Activated CD4-positive, CD25-positive, alpha-beta regulatory T cell treated with anti-CD3 and anti-CD28 coated beads, Interleukin-2, amount 50 U/mL, for 16 hours (primary cell): ENCODE data around the gene TRAF6.
A peak's percentile ranks its signal among the peaks of the same experiment; 100 is the strongest.
"Not testable (repeated sequence)": the region's sequence is repeated elsewhere in the genome, so short reads cannot be mapped to it uniquely, and the experiment has no call there.

Experiments used
- DNase-seq: peaks from one replicate; pipeline ENCODE4 v3.0.0-alpha.2; 2020; ENCODE audit warnings: low read depth, low spot score

The TRAF6 gene

GRCh38 chr11:36509694-36510593, at the start of gene TRAF6:
Gene TRAF6 (minus strand): TSS chr11:36510272. CDS start chr11:36501515, 8,757 bp downstream.
- DNase-seq, result peak; percentile 75

GRCh38 chr11:36558571-36559413, 48.7 kb upstream of the TRAF6 start:
- DNase-seq, result no peak

DNA sequence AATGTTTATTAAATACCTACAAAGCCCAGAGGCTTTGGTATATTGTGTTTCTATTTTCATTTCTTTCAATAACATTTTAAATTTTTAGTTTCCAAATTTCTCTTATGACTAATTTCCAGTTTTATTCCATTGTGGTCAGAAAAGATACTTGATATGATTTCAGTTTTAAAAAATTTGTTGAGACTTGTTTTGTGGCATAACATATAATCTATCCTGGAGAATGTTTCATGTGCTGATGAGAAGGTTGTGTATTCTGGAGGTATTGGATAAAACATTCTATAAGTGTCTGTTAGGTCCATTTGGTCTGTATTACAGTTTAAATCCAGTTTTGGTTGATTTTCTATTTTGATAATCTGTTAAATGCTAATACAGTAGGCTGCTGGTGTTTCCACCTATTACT, 47.9 kb upstream of the TRAF6 start:
- DNase-seq, result no peak

DNA sequence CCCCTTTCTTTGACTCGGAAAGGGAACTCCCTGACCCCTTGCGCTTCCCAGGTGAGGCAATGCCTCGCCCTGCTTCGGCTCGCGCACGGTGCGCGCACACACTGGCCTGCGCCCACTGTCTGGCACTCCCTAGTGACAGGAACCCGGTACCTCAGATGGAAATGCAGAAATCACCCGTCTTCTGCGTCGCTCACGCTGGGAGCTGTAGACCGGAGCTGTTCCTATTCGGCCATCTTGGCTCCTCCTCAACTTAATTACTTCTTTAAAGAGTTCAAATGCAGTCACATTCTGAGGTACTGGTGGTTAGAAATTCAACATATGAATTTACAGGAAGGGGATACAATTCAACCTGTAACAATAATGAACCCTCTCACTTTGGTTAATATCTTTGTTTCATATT, 47.3 kb upstream of the TRAF6 start:
- not testable (repeated sequence) for DNase-seq

GRCh38 chr11:36550385-36551115, 40.5 kb upstream of the TRAF6 start:
- no peak for DNase-seq

DNA sequence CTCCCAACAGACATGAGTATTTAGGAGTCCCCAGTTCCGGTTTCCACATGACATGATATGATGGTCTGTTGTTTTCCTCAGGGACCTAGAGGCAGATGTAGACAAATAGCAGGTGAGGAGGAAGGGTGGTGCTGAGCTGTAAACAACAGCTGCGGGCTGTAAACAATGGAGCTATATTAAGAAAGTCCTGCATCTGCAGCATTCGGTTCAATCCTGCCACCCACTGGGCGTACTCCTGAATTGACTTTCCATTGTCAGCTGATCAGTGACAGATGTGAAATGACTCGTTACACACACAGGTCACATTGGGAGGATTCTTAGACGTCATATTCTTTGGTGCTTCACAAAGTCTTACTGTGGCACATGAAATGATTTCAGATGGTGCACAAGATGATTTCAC, 30.9 kb upstream of the TRAF6 start:
- DNase-seq, result no peak

- no peak for DNase-seq
Observed at GRCh38 chr11:36534276-36534840, 24.3 kb upstream of the TRAF6 start.

GRCh38 chr11:36532941-36533601, 23.0 kb upstream of the TRAF6 start:
- no peak for DNase-seq

- DNase-seq, result no peak
Observed at GRCh38 chr11:36530840-36531239, 20.8 kb upstream of the TRAF6 start.

- DNase-seq, result no peak
Observed at GRCh38 chr11:36513965-36514364, 3.9 kb upstream of the TRAF6 start.

- no peak for DNase-seq
Observed at GRCh38 chr11:36512016-36512415, 1.9 kb upstream of the TRAF6 start.

DNA sequence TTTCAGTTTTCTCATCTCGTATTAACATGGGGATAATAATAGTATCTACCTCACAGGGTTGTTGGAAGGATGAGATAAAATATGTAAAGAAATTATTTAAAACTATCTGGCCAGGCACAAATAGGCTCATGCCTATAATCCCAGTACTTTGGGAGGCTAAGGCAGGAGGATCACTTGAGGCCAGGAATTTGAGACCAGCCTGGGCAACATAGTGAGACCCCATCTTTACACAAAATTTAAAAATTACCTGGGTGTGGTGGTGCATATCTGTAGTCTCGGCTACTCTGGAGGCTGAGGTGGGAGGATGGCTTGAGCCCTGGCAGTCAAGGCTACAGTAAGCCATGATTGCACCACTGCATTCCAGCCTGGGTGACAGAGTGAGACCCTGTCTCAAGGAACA, 990 bp upstream of the TRAF6 start:
- DNase-seq, result not testable (repeated sequence)

- DNase-seq, result no peak
Observed at GRCh38 chr11:36510594-36510942, 496 bp upstream of the TRAF6 start.

DNA sequence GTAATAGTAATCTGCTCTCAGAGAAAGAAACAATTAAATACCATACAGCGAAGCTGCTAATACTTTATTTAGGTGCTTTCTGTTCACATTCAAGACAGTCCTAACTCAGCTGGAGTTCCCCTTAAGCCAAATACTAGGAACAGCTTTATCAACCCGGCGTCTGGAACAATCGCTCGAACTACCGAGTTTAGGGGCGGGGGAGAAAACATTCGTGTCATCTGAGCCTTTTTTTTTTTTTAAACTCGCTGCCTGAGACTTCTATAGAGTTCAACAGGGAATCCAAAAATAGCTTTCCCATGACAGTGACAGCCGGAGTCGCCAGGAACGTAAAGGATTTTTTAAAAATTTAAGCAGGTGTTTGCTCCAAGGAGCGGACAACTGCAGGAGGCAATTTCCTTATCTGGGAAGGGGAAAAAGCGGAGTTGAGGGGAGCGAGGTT, 852 bp downstream of the TRAF6 start:
- peak; percentile 10 for DNase-seq

GRCh38 chr11:36508743-36509142, 1.3 kb downstream of the TRAF6 start:
- no peak for DNase-seq

DNA sequence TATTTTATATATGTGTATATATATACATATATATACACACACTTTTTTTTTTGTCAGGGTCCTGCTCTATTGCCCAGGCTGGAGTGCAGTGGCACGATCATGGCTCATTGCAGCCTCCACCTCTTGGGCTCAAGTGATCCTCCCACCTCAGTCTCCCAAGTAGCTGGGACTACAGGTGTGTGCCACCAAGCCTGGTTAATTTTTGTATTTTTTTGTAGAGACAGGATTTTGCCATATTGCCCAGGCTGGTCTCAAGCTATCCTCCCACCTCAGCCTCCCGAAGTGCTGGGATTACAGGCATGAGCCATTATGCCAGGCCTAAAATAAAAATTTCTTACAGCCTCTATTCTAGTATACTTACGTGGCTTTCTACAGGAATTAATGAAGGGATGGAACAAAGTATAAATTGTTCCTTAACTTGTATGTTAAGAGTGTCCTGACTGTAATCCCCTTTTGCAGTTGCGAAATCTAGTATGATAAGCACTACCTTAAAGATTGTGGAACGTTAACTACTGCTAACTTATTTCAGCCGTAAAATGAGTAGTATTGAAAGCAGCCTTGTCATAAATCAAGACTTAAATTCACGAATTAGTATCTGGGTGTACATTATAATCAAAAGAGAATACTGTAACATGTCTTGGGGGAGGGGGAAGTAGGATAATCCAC, 2.1 kb downstream of the TRAF6 start:
- no peak for DNase-seq

DNA sequence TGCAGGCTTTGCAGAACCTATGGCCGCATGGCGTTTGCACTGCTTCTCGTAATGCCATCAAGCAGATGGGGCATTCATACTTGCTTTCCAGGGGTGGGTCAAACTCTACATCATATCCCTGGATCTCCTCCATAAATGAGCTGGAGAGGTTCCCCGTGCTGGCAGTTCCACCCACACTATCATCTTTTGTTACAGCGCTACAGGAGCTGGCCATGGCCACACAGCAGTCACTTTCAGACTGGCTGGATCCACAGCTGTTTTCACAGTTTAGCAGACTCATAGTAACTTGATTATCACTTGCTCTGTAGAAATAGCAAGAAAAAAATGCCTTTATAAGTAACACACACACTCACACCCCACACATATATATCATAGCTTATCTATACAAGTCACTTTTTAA, 8.8 kb downstream of the TRAF6 start:
- DNase-seq, result no peak

GRCh38 chr11:36500315-36500721, 9.8 kb downstream of the TRAF6 start:
- no peak for DNase-seq

GRCh38 chr11:36499315-36499714, 10.8 kb downstream of the TRAF6 start:
- no peak for DNase-seq

GRCh38 chr11:36498721-36499120, 11.4 kb downstream of the TRAF6 start:
- DNase-seq, result no peak

GRCh38 chr11:36493332-36493731, 16.7 kb downstream of the TRAF6 start:
- DNase-seq, result no peak
